Endodermal cell (in vitro differentiated cells): ENCODE data around the gene OSTN. TPM values are rescaled to one million over a fixed set of nuclear protein-coding genes. Genes with fewer than 3 reads are reported as not detected.

ENCODE experiments used
- DNase-seq: peaks from one replicate; pipeline ENCODE4 v3.0.0-alpha.2; 2017
- H3K27ac ChIP-seq: 2 replicates; pipeline ENCODE4 v1.5.1; 2013; ENCODE audit warnings: mild to moderate bottlenecking, low read depth, low read length, moderate library complexity
- H3K27me3 ChIP-seq: 2 replicates; pipeline ENCODE4 v1.6.1; 2013; ENCODE audit warnings: mild to moderate bottlenecking, low read length, moderate library complexity; ENCODE audit not compliant: insufficient read depth, control insufficient read depth, poor library complexity, severe bottlenecking
- H3K36me3 ChIP-seq: 2 replicates; pipeline ENCODE4 v1.7.0; 2013; ENCODE audit warnings: mild to moderate bottlenecking, low read length, moderate library complexity; ENCODE audit not compliant: control insufficient read depth, insufficient read depth
- H3K4me1 ChIP-seq: one replicate; pipeline ENCODE4 v1.7.0; 2013; ENCODE audit warnings: low read length; ENCODE audit not compliant: control insufficient read depth, insufficient read depth
- H3K4me3 ChIP-seq: 2 replicates; pipeline ENCODE4 v1.5.1; 2013; ENCODE audit warnings: mild to moderate bottlenecking, low read length, moderate library complexity
- H3K9ac ChIP-seq: 2 replicates; pipeline ENCODE4 v1.6.1; 2013; ENCODE audit warnings: mild to moderate bottlenecking, low read length, moderate library complexity; ENCODE audit not compliant: poor library complexity, severe bottlenecking; ENCODE audit errors: extremely low read depth
- H3K9me3 ChIP-seq: 2 replicates; pipeline ENCODE4 v1.6.1; 2013; ENCODE audit warnings: mild to moderate bottlenecking, low read length, moderate library complexity; ENCODE audit not compliant: control insufficient read depth
- H3K27ac Mint-ChIP-seq: 2 replicates; pipeline ENCODE4 v1.8.0; 2020; ENCODE audit warnings: mixed read lengths
- H3K27me3 Mint-ChIP-seq: 2 replicates; pipeline ENCODE4 v1.8.0; 2021; ENCODE audit warnings: mild to moderate bottlenecking, mixed read lengths; ENCODE audit not compliant: insufficient read depth
- H3K36me3 Mint-ChIP-seq: 2 replicates; pipeline ENCODE4 v1.8.0; 2020; ENCODE audit warnings: low read depth, mixed read lengths
- H3K4me1 Mint-ChIP-seq: 2 replicates; pipeline ENCODE4 v1.8.0; 2020; ENCODE audit warnings: mixed read lengths
- H3K4me3 Mint-ChIP-seq: 2 replicates; pipeline ENCODE4 v1.8.0; 2020; ENCODE audit warnings: mild to moderate bottlenecking, moderate library complexity, mixed read lengths
- H3K9me3 Mint-ChIP-seq: 2 replicates; pipeline ENCODE4 v1.8.0; 2020; ENCODE audit warnings: mild to moderate bottlenecking, mixed read lengths
- WGBS, 2 experiments: methylation state at CpG; one replicate each; pipeline versions ENCODE4 v1.1.5 to v1.1.7; 2013; ENCODE audit warnings: missing lambda C conversion rate in 2 of 2, mixed read lengths in 1 of 2; ENCODE audit not compliant: insufficient coverage in 1 of 2, insufficient read length in 1 of 2; 5-methylcytosine and 5-hydroxymethylcytosine counted together
- total RNA-seq, 2 donors: library from RNA; stranded (reverse); fragmentation: NEBNext Ultra II Directional in 1 of 2; extraction: Animal tissue kit (Norgen Biotek cat#: 25700) in 1 of 2; gene quantifications; 2 replicates in 1 of 2; 3 replicates in 1 of 2; pipeline ENCODE4 v1.2.1, GENCODE V29; 2021
- TF ChIP-seq, protein P1 (sequence below): fragments of 200-600 bp; sonication (generic); conservative IDR thresholded peaks from 2 replicates; pipeline ENCODE4 v1.5.0; 2021; ENCODE audit warnings: antibody characterized with exemption, mild to moderate bottlenecking

The OSTN gene
- total RNA-seq, 2 donors from 2014 or later: not detected

DNA sequence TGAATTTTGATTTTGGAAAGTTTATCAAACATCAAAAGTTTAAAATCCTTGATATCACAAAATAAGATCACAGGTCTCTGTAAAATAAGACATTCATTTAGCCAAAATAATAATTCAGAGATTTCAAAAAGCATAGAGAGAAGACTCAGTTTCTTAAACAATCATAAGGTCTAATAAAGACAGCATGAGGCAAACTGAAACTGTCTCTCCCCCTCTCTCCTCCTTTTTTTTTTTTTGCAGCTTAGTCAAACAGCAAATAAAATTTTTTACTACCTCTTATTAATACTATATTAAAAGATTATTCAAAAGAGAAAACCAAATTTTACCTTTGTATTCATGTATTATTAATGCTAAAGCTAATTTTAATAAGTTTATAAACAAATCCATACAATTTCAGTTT is 57.4 kb downstream of the OSTN start:
- Mint-ChIP-seq H3K27me3 (no peaks in the 10 kb centered on the region), H3K4me3 (no peak overlapping the region), H3K36me3 (no peaks in the 10 kb centered on the region), H3K27ac (no peak overlapping the region), H3K4me1 (peaks cover 33% of the 10 kb centered on the region), H3K9me3 (no peaks in the 10 kb centered on the region)
- no peak overlapping the region for H3K4me3 ChIP-seq
- TF ChIP-seq, protein P1, sequence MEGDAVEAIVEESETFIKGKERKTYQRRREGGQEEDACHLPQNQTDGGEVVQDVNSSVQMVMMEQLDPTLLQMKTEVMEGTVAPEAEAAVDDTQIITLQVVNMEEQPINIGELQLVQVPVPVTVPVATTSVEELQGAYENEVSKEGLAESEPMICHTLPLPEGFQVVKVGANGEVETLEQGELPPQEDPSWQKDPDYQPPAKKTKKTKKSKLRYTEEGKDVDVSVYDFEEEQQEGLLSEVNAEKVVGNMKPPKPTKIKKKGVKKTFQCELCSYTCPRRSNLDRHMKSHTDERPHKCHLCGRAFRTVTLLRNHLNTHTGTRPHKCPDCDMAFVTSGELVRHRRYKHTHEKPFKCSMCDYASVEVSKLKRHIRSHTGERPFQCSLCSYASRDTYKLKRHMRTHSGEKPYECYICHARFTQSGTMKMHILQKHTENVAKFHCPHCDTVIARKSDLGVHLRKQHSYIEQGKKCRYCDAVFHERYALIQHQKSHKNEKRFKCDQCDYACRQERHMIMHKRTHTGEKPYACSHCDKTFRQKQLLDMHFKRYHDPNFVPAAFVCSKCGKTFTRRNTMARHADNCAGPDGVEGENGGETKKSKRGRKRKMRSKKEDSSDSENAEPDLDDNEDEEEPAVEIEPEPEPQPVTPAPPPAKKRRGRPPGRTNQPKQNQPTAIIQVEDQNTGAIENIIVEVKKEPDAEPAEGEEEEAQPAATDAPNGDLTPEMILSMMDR: no peak
- no peaks in the 10 kb centered on the region for H3K36me3 ChIP-seq
- no peak for DNase-seq
- no peak overlapping the region for H3K9ac ChIP-seq
- no peaks in the 10 kb centered on the region for H3K9me3 ChIP-seq
- no peaks in the 10 kb centered on the region for H3K27me3 ChIP-seq
- H3K4me1 ChIP-seq: peaks cover 5% of the 10 kb centered on the region
- no peak overlapping the region for H3K27ac ChIP-seq

DNA sequence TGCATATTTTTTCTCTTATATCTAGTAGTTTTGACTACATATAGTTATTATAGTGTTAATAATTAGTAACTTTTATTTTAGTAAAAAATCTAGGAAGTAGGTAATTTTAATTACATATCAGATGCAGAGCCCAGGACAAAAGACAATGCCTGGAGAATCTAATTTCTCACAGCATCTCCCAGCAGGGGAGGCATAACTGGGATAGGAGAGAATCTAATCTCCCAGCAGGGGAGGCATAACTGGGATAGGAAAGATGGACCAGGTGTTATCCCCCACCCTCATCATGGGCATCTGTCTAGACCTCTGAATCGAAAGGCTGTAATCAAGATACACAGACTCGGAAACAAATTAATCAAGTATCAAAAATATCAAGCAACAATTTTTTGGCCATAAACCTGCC is 58.2 kb downstream of the OSTN start:
- no peak overlapping the region for H3K9ac ChIP-seq
- Mint-ChIP-seq H3K4me3 (no peak overlapping the region), H3K36me3 (no peaks in the 10 kb centered on the region), H3K27me3 (no peaks in the 10 kb centered on the region), H3K27ac (no peak overlapping the region), H3K4me1 (peaks cover 33% of the 10 kb centered on the region), H3K9me3 (no peaks in the 10 kb centered on the region)
- no peak for DNase-seq
- no peak overlapping the region for H3K27ac ChIP-seq
- H3K4me3 ChIP-seq: no peak overlapping the region
- TF ChIP-seq, protein P1: no peak
- WGBS, 2 experiments: 90 to 93% methylated on average over 2 of the region's 2 CpGs
- no peaks in the 10 kb centered on the region for H3K27me3 ChIP-seq
- no peaks in the 10 kb centered on the region for H3K36me3 ChIP-seq
- H3K9me3 ChIP-seq: no peaks in the 10 kb centered on the region
- peaks cover 5% of the 10 kb centered on the region for H3K4me1 ChIP-seq

DNA sequence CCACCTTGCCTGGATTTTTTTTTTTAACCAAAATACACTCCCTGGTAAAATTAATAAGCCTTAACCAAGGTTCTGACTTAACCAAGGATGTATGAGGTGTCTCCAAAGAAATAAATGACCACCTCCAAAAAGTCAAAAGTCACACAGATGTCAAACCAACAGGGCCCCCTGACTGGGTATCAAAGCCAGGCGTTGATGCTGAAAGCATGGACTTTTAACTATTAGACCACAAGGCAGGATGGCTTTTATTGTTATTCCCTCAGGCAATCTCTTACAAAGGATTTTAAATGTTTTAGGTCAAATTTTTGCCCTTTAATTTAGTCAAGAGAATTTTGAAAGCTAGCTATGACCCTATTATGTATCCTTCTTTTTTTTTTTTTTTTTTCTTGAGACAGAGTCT is 60.4 kb downstream of the OSTN start:
- DNase-seq: no peak
- Histone ChIP-seq H3K9ac (no peak overlapping the region), H3K36me3 (no peaks in the 10 kb centered on the region), H3K27ac (no peak overlapping the region), H3K27me3 (no peaks in the 10 kb centered on the region), H3K4me3 (no peak overlapping the region), H3K9me3 (no peaks in the 10 kb centered on the region), H3K4me1 (peaks cover 5% of the 10 kb centered on the region)
- no peaks in the 10 kb centered on the region for H3K9me3 Mint-ChIP-seq
- TF ChIP-seq, protein P1: no peak
- no peaks in the 10 kb centered on the region for H3K27me3 Mint-ChIP-seq
- no peaks in the 10 kb centered on the region for H3K36me3 Mint-ChIP-seq
- no peak overlapping the region for H3K4me3 Mint-ChIP-seq
- H3K4me1 Mint-ChIP-seq: peaks cover 29% of the 10 kb centered on the region
- H3K27ac Mint-ChIP-seq: no peak overlapping the region
- WGBS, 2 experiments: 96 to 100% methylated on average over 1 of the region's 1 CpG
